GM10266 (cell line): ENCODE data around the gene SENP3.

Experiments used
- DNase-seq: peaks from one replicate; pipeline ENCODE4 v3.0.0; 2012; ENCODE audit errors: extremely low spot score
- CTCF ChIP-seq: IDR thresholded peaks from 2 replicates; pipeline ENCODE4 v1.5.1; 2012; ENCODE audit warnings: mild to moderate bottlenecking, low read depth; ENCODE audit not compliant: control insufficient read depth, insufficient read depth; ENCODE audit errors: missing control alignments

SENP3 gene

GRCh38 chr17:7562208-7562605 lies 488 bp downstream of the SENP3 start:
- TF ChIP-seq CTCF, result no peak

GRCh38 chr17:7563115-7563869 lies 1.6 kb downstream of the SENP3 start:
- DNase-seq, result no peak
- no peak for TF ChIP-seq CTCF

More at GRCh38 chr17:7562208-7562605, 488 bp downstream of the SENP3 start:
- DNase-seq, result no peak

- TF ChIP-seq CTCF, result no peak
- no peak for DNase-seq
Measured at GRCh38 chr17:7569571-7569970, 7.9 kb downstream of the SENP3 start.

GRCh38 chr17:7570351-7570750 lies 8.6 kb downstream of the SENP3 start:
- no peak for TF ChIP-seq CTCF

GRCh38 chr17:7572338-7572587 lies 10.5 kb downstream of the SENP3 start:
- no peak for DNase-seq

More at GRCh38 chr17:7570351-7570750, 8.6 kb downstream of the SENP3 start:
- DNase-seq, result no peak

GRCh38 chr17:7572588-7573323 lies 11.0 kb downstream of the SENP3 start:
- peak; percentile 99 for DNase-seq
- TF ChIP-seq CTCF, result no peak

More at GRCh38 chr17:7572338-7572587, 10.5 kb downstream of the SENP3 start:
- no peak for TF ChIP-seq CTCF
